DMS53 (cell line): Measurements from ENCODE around the gene FMN1.
A peak's percentile ranks its signal among the peaks of the same experiment; 100 is the strongest.

ENCODE experiments used
- DNase-seq: peaks from one replicate; lab custom pipeline; 2025; lab: John Stamatoyannopoulos, UW

Gene FMN1

GRCh38 chr15:32823750-32824149 is 370.8 kb downstream of the FMN1 start:
- no peak for DNase-seq

DNA sequence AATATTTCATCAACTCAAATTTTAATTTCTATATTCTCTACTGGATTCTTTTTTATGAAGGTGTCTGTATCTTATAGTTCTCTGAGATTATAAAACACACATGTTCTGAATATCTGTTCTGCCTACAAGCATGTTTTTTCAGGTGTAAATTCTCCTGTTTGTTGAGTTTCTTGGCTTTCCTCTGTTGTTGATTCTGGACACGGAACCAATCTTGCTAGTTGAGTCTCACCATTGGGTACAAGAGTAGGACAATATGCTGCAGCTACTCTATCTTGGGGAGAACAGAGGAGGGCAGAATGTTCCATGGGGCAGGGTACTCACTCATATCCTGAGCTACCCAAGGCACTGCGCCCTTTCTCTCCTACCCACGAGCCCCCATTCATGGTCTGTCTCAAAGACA is 371.8 kb downstream of the FMN1 start:
- no peak for DNase-seq

DNA sequence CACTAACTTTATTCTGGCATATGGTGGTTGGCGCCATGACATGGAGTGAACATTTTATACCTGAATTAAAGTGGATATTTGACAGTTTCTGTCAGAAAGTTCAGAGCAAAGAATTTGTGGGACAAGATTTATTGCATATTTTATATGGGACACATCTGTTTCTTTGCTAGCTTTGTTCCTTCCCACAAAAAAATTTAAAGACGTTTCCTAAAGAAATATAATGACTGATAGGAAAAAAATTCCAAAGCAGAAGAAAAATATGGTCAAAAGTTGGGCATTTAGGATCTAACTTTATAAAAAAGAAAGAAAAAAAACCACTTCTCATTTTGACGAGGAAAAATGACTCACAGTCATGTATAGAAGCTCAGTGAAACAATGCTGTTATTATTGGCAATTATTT is 375.1 kb downstream of the FMN1 start:
- DNase-seq, result no peak

GRCh38 chr15:32818758-32819447 is 375.6 kb downstream of the FMN1 start:
- no peak for DNase-seq

- no peak for DNase-seq
These were observed 376.9 kb downstream of the FMN1 start for GRCh38 chr15:32817577-32817976.

- DNase-seq, result no peak
These were observed 387.2 kb downstream of the FMN1 start for GRCh38 chr15:32807331-32807730.

DNA sequence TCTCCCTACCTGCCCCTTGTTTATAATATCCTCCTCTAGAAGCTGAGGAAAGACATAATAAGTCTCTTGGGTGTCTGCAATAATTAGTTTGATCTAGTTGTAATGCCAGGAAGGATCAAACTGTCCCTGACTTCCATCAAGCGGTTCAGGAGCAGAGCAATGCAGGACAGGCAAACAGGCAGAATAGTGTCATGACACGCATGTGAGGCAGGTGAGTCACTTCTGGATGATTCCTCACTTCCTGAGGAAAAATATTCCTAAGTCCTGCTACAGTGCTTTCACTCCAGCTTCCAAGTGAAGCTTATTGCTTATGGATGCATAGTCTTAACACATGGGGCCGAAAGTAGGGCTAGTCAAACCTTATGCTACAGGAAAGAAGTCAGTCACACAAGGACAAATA is 390.9 kb downstream of the FMN1 start:
- no peak for DNase-seq

GRCh38 chr15:32802286-32802936 is 392.1 kb downstream of the FMN1 start:
- no peak for DNase-seq

GRCh38 chr15:32799936-32800535 is 394.5 kb downstream of the FMN1 start:
- DNase-seq, result no peak

- DNase-seq, result no peak
These were observed 397.7 kb downstream of the FMN1 start for GRCh38 chr15:32796856-32797255.

GRCh38 chr15:32794973-32795372 is 399.5 kb downstream of the FMN1 start:
- no peak for DNase-seq

GRCh38 chr15:32792436-32792835 is 402.1 kb downstream of the FMN1 start:
- no peak for DNase-seq

- DNase-seq, result no peak
These were observed 404.0 kb downstream of the FMN1 start for GRCh38 chr15:32790352-32790999.

- no peak for DNase-seq
These were observed 406.6 kb downstream of the FMN1 start for GRCh38 chr15:32787949-32788348.

DNA sequence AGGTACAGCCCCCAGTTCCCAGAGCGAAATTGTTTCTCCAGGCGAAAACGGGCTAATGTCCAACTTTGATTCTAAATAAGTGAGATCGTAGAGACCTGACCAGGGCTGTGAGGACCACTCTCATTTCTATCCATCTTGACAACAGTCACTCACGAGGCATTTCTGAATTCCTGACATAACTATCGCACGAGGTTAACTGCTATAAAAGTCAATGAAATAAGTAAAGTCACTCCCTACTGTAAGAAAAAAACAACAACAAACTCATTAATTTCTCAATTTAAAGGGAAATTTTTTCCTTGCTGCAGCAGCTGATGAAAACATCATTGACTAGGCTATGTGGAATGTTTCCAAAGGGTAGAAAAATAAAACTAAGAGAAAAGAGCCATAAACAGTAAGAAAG is 407.6 kb downstream of the FMN1 start:
- no peak for DNase-seq

- DNase-seq, result no peak
These were observed 409.9 kb downstream of the FMN1 start for GRCh38 chr15:32784581-32784980.

DNA sequence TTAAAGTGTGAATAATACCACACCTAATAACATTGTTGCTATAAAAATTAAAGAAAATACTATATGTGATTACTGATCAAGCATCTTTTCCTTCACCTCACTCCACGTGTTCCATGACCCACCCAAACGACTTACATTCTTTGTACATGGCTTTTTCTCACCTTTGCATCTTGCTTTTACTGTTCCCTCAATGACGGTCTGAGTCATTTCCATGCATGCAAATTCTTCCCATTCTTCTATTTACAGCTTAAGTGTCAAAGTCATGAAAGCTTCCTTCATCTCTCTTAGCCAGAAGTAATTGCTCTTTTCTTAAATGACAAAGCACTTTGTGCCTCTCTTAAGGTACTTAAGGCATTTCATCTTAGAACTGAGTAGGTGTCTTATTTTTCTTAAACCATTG is 412.7 kb downstream of the FMN1 start:
- DNase-seq, result no peak

- no peak for DNase-seq
These were observed 415.9 kb downstream of the FMN1 start for GRCh38 chr15:32778391-32779176.

GRCh38 chr15:32775103-32775502 is 419.4 kb downstream of the FMN1 start:
- no peak for DNase-seq

DNA sequence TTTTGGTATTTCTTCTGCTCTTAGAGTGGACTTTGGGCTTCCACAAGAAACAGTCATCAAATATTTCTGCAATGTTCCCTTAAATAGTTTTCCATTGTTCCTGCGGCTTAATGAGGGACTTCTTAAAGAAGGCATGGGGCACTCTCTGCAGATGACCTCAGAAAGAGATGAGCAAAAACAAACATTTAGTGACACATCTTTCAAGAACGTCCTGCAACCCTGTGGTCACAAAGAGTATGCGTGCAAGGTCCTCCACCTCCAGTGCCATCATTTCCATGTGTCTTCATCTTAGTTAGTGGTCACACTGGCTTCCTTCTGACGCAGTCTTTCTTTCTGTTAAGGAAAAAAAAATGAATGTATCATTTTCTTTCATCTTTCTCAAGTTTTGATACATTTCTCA is 420.5 kb downstream of the FMN1 start:
- DNase-seq, result peak; percentile 2

DNA sequence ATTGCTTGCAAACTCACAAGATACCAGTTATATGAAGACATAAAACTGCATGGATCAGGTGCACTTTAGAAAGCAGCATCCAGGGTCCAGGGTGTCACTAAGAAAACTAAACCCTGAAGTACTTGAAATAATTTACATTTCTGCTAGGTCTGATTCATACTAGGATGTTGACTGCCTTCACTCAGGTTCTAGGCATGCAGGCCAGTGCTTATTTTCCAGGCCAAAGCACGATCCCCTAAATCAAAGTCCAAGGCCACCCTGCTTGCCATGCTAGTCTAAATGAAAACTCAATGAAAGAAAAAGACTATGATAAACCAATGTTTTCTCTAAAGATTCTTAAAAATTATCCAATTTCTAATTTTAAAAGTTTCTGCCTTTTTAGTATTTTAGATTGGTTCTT is 427.3 kb downstream of the FMN1 start:
- no peak for DNase-seq

- DNase-seq, result no peak
These were observed 428.4 kb downstream of the FMN1 start for GRCh38 chr15:32766101-32766500.
